Femur (tissue), 1 donor: Measurements from ENCODE around the gene ZNF423.
A peak's percentile ranks its signal among the peaks of the same experiment; 100 is the strongest.

Experiments
- DNase-seq: peaks from one replicate; pipeline ENCODE4 v3.0.0-alpha.2; 2017

ZNF423 gene

GRCh38 chr16:49869731-49870130 is 13.8 kb upstream of the ZNF423 start:
- DNase-seq, result no peak

GRCh38 chr16:49867796-49868668 is 12.1 kb upstream of the ZNF423 start:
- DNase-seq, result no peak

- DNase-seq, result no peak
Measured at GRCh38 chr16:49867234-49867633, 11.3 kb upstream of the ZNF423 start.

GRCh38 chr16:49866595-49867071 is 10.7 kb upstream of the ZNF423 start:
- no peak for DNase-seq

GRCh38 chr16:49862694-49863093 is 6.8 kb upstream of the ZNF423 start:
- DNase-seq, result no peak

GRCh38 chr16:49861299-49861698 is 5.4 kb upstream of the ZNF423 start:
- no peak for DNase-seq

- no peak for DNase-seq
Measured at GRCh38 chr16:49860593-49860992, 4.7 kb upstream of the ZNF423 start.

- peak; percentile 84 for DNase-seq
Measured at GRCh38 chr16:49859125-49859811, 3.4 kb upstream of the ZNF423 start.

GRCh38 chr16:49858200-49859124 is 2.5 kb upstream of the ZNF423 start:
- DNase-seq, result peak; percentile 78

GRCh38 chr16:49857423-49858181 is 1.7 kb upstream of the ZNF423 start:
- peak; percentile 77 for DNase-seq

GRCh38 chr16:49856672-49857330 is 889 bp upstream of the ZNF423 start:
- DNase-seq, result peak; percentile 89

GRCh38 chr16:49855280-49855821 is 561 bp downstream of the ZNF423 start:
- DNase-seq, result peak; percentile 94

GRCh38 chr16:49854796-49855203 is 1.1 kb downstream of the ZNF423 start:
- peak; percentile 59 for DNase-seq

GRCh38 chr16:49854188-49854795 is 1.6 kb downstream of the ZNF423 start:
- DNase-seq, result peak; percentile 44

GRCh38 chr16:49852279-49852678 is 3.6 kb downstream of the ZNF423 start:
- no peak for DNase-seq

- DNase-seq, result no peak
Measured at GRCh38 chr16:49851468-49851787, 4.5 kb downstream of the ZNF423 start.

GRCh38 chr16:49850558-49851467 is 5.1 kb downstream of the ZNF423 start:
- DNase-seq, result no peak

GRCh38 chr16:49849754-49850108 is 6.2 kb downstream of the ZNF423 start:
- no peak for DNase-seq

- DNase-seq, result no peak
Measured at GRCh38 chr16:49849037-49849753, 6.7 kb downstream of the ZNF423 start.
